HUDEP-2 (cell line): ENCODE results near the gene RGS11.
"Not testable (repeated sequence)": the region's sequence is repeated elsewhere in the genome, so short reads cannot be mapped to it uniquely, and the experiment has no call there.

Experiments
- DNase-seq, 76 experiments: peaks; one replicate each; lab custom pipeline; 2025; ENCODE audit not compliant: unreplicated experiment in 76 of 76; lab: John Stamatoyannopoulos, UW

Gene RGS11

DNA sequence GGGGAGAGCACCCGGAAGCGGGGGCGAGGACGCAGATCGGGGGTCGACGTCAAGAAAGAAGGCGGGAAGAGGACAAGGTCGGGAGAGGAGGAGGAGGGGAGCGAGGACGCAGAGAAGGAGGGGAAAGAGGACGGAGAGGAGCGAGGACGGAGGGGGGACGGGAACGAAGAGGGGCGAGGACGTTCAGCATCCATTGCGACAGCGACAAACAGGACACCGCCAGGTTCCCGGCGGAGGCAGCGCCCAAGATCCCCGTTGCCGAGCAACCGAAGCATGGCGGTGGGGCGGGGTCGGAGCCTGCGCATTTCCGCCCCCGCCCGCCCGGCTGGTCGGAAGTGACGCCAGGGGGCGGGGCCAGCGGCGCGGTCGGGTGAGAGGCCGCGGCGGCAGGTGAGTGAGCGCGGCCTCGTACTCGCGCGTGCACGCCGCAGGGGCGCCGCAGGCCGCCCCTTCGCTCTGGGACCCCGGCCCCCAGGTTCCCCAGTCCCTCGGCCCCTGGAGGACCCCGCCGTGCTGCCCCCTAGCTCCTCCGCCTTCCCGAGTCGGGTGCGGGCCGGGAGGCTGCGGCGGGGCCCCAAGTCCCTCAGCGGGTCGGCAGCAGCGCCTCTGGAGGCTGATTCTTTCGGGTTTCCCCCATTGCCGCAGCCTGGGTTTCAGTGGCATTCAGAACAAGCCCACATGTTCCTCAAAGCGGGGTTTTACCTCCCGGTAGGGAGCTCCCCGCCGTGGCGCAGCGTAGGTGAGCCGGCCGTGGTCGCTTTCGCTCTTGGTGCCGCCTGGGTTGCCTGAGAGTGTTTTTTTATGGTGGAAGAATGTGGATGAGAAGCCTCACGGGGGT, 41.1 kb downstream of the RGS11 start, which contains the start of gene FAM234A:
Gene FAM234A, plus strand, starts transcription at position 354 of the 838 bp plus-strand sequence. CDS start 19,593 bp downstream, outside the sequence.
- peak in 75 of 76 experiments; percentile 31 to 95 (median 84) for DNase-seq

DNA sequence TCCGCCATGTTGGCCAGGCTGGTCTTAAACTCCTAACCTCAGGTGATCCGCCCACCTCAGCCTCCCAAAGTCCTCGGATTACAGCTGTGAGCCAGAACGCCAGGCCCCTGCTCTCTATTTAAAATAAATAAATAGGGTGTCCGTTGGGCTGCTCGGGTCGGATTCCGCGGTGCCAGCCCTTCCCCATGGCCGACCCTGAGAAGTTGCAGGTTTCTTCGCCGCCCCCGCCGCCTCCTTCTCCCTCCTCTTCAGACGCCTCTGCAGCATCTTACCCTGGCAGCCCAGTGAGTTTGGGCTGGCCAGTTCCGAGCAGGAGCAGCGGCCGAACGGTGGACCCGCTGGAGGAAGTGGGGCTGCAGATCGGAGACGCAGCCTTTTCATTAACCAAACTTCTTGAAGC, 44.8 kb downstream of the RGS11 start:
- DNase-seq: no peak

DNA sequence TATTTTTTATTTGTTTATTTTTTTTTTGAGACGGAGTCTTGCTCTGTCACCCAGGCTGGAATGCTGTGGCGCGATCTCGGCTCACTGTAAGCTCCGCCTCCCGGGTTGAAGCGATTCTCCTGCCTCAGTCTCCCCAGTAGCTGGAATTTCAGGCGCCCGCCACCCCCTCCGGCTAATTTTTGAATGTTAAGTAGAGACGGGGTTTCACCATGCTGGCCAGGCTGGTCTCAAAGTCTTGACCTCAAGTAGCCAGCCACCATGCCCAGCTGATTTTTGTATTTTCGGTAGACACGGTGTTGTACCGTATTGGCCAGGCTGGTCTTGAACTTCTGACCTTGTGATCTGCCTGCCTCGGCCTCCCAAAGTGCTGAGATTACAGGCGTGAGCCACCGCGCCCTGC, 45.4 kb downstream of the RGS11 start:
- not testable (repeated sequence) for DNase-seq

DNA sequence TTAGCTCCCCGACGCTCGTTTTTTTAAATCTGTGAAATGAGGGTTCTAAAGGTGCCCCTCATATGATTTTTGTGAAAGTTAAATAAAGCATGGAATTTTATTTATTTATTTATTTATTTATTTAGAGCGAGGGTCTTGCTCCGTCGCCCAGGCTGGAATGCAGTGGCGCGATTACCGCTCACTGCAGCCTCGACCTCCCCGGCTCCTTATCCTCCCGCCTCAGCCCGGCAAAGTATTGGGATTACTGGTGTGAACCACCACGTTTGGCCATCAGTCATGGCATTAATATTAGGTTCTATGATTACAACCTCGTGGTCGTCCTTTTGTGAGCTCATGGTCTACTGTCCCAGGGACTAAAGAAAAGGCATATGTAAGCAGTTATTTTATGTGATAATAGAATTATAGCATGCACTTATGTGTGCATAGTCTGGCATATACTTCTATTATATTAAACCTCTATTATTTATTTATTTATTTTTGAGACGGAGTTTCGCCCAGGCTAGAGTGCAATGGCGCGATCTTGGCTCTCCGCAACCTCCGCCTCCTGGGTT, 45.9 kb downstream of the RGS11 start:
- DNase-seq: no peak

DNA sequence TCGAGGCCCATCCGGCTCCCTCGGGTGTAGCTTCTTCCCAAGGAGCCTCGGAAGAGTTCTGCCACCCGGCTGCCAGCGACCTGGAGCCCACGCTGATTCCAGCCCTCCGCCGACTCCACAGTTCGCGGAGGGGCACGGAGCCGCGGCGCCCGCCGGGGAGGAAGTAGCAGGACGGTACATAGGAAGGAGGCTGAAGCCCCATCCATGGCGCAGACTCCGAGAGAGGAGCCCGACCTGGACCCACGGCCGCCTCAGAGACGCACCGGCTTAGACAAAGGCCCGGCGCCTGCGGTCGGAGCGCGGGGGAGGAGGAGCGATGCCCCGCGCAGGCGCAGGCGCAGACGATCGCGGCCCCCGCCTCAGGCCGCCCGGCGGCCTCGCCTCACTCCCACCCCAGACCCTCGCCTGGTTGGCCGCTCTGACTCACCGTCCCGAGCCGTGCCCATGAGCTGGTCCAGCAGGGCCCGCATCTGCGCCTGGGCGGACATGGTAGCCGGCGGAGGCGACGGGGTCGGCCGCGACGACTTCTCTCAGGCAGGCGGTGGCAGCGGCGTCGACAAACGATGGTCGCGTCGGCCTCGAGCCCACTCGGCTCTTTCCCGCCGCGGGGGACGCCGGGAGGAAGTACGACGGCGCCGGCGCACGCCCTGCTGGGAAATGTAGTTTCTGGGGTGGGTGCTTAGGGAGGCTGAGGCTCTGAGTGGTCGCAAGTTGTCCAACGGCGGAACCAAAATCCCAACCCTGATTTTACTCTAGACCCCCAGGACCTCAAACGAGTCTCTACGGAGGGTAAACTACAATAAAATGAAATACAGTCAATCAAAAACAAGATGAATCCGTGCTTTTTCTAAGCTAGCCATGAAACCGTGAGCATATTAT, 46.7 kb downstream of the RGS11 start, which contains the start of gene LUC7L:
Gene LUC7L, minus strand, starts transcription at position 598 of the 879 bp plus-strand sequence. Its CDS starts 110 bp downstream, at position 488.
- peak in 70 of 76 experiments; percentile 9 to 85 (median 68) for DNase-seq

DNA sequence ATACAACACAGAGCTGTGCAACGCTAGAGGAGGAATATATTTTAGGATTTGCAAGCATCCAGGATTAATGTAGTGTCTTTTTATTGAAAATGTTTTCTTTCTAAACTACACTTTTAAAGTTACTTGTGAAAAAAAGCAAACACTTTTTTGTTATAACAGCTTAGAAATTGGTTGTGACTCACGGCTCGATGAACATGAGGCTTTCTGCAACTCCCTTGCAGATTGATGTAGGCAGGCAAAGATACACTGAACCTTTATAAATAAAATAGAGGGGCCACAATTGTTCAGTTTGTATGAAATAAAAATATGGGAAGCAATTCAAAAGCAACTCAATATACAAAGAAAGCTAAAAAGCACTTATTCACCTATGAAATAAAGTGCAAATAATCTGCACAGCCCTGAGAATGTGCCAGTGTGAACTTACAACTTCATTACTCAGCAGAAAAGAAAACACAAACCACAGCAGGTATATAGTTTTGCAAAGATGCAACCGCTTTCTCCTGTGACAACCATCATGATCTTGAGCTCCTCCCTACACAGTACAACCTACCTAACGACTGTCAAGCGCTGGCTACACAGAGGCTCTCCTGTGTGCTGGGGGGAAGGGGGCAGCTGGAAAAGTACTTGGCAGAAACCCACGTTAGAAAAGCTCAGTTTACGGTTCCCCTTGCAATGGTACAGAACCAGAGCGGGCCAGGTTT, 47.4 kb downstream of the RGS11 start:
- peak in 2 of 76 experiments; percentile 9 to 15 for DNase-seq

DNA sequence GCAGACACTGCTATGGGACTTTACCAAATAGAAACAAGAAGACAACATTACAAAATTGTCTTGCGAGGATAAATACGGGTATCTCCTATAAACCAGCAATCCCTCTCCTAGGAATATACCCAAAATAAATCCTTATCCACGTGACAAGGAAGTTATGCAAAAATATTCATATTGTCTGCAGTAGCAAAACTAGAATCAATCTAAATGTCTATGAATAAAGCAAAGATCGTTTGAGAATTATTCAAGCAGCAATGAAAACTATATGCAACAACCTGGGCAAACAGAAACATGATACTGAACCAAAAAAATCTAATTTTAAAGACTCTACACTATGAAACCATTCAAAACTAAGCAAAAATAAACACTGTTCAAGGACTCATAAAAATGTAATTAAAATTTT, 55.7 kb downstream of the RGS11 start:
- DNase-seq: no peak
